SK-N-SH (cell line): Measurements from ENCODE around the gene CCNG2. TPM values are rescaled to one million over a fixed set of nuclear protein-coding genes. Genes with fewer than 3 reads are reported as not detected.

Experiments used
- CTCF ChIA-PET: fragments of 300-600, 350-600 bp; formaldehyde crosslinking; extraction: SDS; loops from one replicate; lab custom pipeline; 2021; lab: Yijun Ruan, JAX
- POLR2A ChIA-PET: fragments of 350-600 bp; sonication (Branson Sonifier 250); formaldehyde crosslinking; extraction: SDS; loops from one replicate; lab custom pipeline; 2020; ENCODE audit warnings: antibody characterized with exemption, inconsistent platforms; lab: Yijun Ruan, JAX
- DNase-seq: peaks from one replicate; pipeline ENCODE4 v3.0.0; 2012
- H2AFZ ChIP-seq: fragments of 200-600 bp; sonication (generic); 2 replicates; pipeline ENCODE4 v1.8.1; 2016; ENCODE audit warnings: antibody characterized with exemption, mild to moderate bottlenecking, low read depth
- H3F3A ChIP-seq: fragments of 200-600 bp; sonication (generic); replicated peaks from 2 replicates; pipeline ENCODE3; 2016; ENCODE audit warnings: antibody characterized with exemption, mild to moderate bottlenecking; ENCODE audit not compliant: insufficient read depth
- H3K27ac ChIP-seq, 2 experiments: fragments of 200-500 bp in 1 of 2; fragments of 200-600 bp in 1 of 2; sonication (Bioruptor generic) in 1 of 2; sonication (generic), shearing (Covaris generic) in 1 of 2; 2 replicates each; pipeline versions ENCODE4 v1.5.1 to v1.6.1; 2014 to 2016; ENCODE audit warnings: low read depth in 2 of 2, inconsistent platforms in 1 of 2, low read length in 1 of 2, mild to moderate bottlenecking in 1 of 2, mixed read lengths in 1 of 2
- H3K27me3 ChIP-seq: fragments of 200-600 bp; sonication (generic), shearing (Covaris generic); 2 replicates; pipeline ENCODE4 v1.6.1; 2016; ENCODE audit warnings: mixed run types; ENCODE audit not compliant: insufficient read depth
- H3K36me3 ChIP-seq, 2 experiments: fragments of 200-500 bp in 1 of 2; fragments of 200-600 bp in 1 of 2; sonication (Bioruptor generic) in 1 of 2; sonication (generic) in 1 of 2; replicated peaks in 1 of 2; 2 replicates each; pipeline versions ENCODE3 to v1.5.1; 2014 to 2016; ENCODE audit warnings: low read length in 1 of 2, mild to moderate bottlenecking in 1 of 2; ENCODE audit not compliant: insufficient read depth in 2 of 2, control insufficient read depth in 1 of 2
- H3K4me1 ChIP-seq, 2 experiments: fragments of 200-500 bp in 1 of 2; fragments of 200-600 bp in 1 of 2; sonication (Bioruptor generic) in 1 of 2; sonication (generic), shearing (Covaris generic) in 1 of 2; 2 replicates each; pipeline versions ENCODE4 v1.5.1 to v1.6.1; 2014 to 2016; ENCODE audit warnings: low read depth in 1 of 2, low read length in 1 of 2, mixed run types in 1 of 2; ENCODE audit not compliant: insufficient read depth in 2 of 2, control insufficient read depth in 1 of 2
- H3K4me2 ChIP-seq: fragments of 200-600 bp; sonication (generic), shearing (Covaris generic); 2 replicates; pipeline ENCODE4 v1.6.1; 2017; ENCODE audit warnings: mixed run types
- H3K4me3 ChIP-seq, 2 experiments: fragments of 200-500 bp in 1 of 2; fragments of 200-600 bp in 1 of 2; sonication (Bioruptor generic) in 1 of 2; sonication (generic), shearing (Covaris generic) in 1 of 2; 2 replicates each; pipeline versions ENCODE4 v1.5.1 to v1.8.1; 2014 to 2016; ENCODE audit warnings: low read depth in 2 of 2, inconsistent platforms in 1 of 2, low read length in 1 of 2, mild to moderate bottlenecking in 1 of 2, mixed read lengths in 1 of 2, moderate library complexity in 1 of 2
- H3K79me2 ChIP-seq: fragments of 200-600 bp; sonication (generic); 2 replicates; pipeline ENCODE4 v1.8.1; 2017; ENCODE audit warnings: mild to moderate bottlenecking; ENCODE audit not compliant: insufficient read depth
- H3K9ac ChIP-seq: fragments of 200-600 bp; sonication (generic); 2 replicates; pipeline ENCODE4 v1.6.1; 2017; ENCODE audit warnings: mixed run types
- H3K9me2 ChIP-seq: fragments of 200-600 bp; sonication (generic); 2 replicates; pipeline ENCODE4 v1.6.1; 2017; ENCODE audit warnings: mixed run types
- H3K9me3 ChIP-seq: fragments of 200-600 bp; sonication (generic); 2 replicates; pipeline ENCODE4 v1.6.1; 2017; ENCODE audit warnings: mixed run types, mild to moderate bottlenecking, moderate library complexity
- H4K20me1 ChIP-seq: fragments of 200-600 bp; sonication (generic); 2 replicates; pipeline ENCODE4 v1.6.1; 2017; ENCODE audit warnings: mild to moderate bottlenecking, mixed run types; ENCODE audit not compliant: insufficient read depth
- CTCF ChIP-seq: fragments of 200-600 bp; sonication (generic); IDR thresholded peaks from 2 replicates; pipeline ENCODE4 v1.6.1; 2017; ENCODE audit warnings: antibody characterized with exemption, mild to moderate bottlenecking, moderate library complexity
- ELF1 ChIP-seq: IDR thresholded peaks from 2 replicates; pipeline ENCODE4 v1.4.0; 2012
- EP300 ChIP-seq, 2 experiments: IDR thresholded peaks; 2 replicates each; pipeline versions ENCODE4 v1.4.0 to v1.6.1; 2012; ENCODE audit warnings: borderline replicate concordance in 1 of 2, low read depth in 1 of 2, low read length in 1 of 2
- EZH2phosphoT487 ChIP-seq: fragments of 200-600 bp; sonication (generic); IDR thresholded peaks from 2 replicates; pipeline ENCODE4 v1.6.1; 2017; ENCODE audit warnings: low read depth, mixed run types, mild to moderate bottlenecking, antibody characterized with exemption, moderate library complexity, borderline replicate concordance
- FOSL2 ChIP-seq: IDR thresholded peaks from 2 replicates; pipeline ENCODE4 v1.4.0; 2012; ENCODE audit warnings: low read depth, mild to moderate bottlenecking, moderate library complexity, borderline replicate concordance
- FOXJ3 ChIP-seq: sonication (generic); formaldehyde crosslinking; IDR thresholded peaks from 2 replicates; pipeline ENCODE4 v1.5.1; 2020; ENCODE audit warnings: mild to moderate bottlenecking, missing genetic modification reagents
- FOXM1 ChIP-seq: IDR thresholded peaks from 2 replicates; pipeline ENCODE4 v1.4.0; 2012; ENCODE audit warnings: low read depth, mild to moderate bottlenecking
- GATA2 ChIP-seq: sonication (generic); formaldehyde crosslinking; IDR thresholded peaks from 2 replicates; pipeline ENCODE4 v1.5.0; 2020; ENCODE audit warnings: mild to moderate bottlenecking, missing genetic modification reagents
- IRF3 ChIP-seq: fragments of 150-350 bp; IDR thresholded peaks from 2 replicates; pipeline ENCODE4 v1.6.1; 2016; ENCODE audit warnings: mild to moderate bottlenecking, low read depth, low read length
- JUND ChIP-seq: IDR thresholded peaks from 2 replicates; pipeline ENCODE4 v1.4.0; 2012
- NFIC ChIP-seq: IDR thresholded peaks from 2 replicates; pipeline ENCODE4 v1.4.0; 2012; ENCODE audit warnings: borderline replicate concordance
- RAD21 ChIP-seq: IDR thresholded peaks from 2 replicates; pipeline ENCODE4 v1.6.1; 2012; ENCODE audit warnings: mild to moderate bottlenecking, low read length
- SIN3A ChIP-seq: IDR thresholded peaks from 2 replicates; pipeline ENCODE4 v1.6.1; 2012; ENCODE audit warnings: low read depth, mild to moderate bottlenecking, low read length, moderate library complexity, borderline replicate concordance
- SMC3 ChIP-seq: IDR thresholded peaks from 2 replicates; pipeline ENCODE4 v1.6.1; 2012; ENCODE audit warnings: low read depth, low read length, improper control_type of control experiment
- TAF1 ChIP-seq: IDR thresholded peaks from 2 replicates; pipeline ENCODE4 v1.6.1; 2012; ENCODE audit warnings: low read depth, mild to moderate bottlenecking, low read length, moderate library complexity, borderline replicate concordance
- TCF12 ChIP-seq: IDR thresholded peaks from 2 replicates; pipeline ENCODE4 v1.4.0; 2012
- TEAD4 ChIP-seq: IDR thresholded peaks from 2 replicates; pipeline ENCODE4 v1.4.0; 2012; ENCODE audit warnings: mild to moderate bottlenecking, borderline replicate concordance; ENCODE audit not compliant: insufficient read depth
- YY1 ChIP-seq: IDR thresholded peaks from 2 replicates; pipeline ENCODE4 v1.4.0; 2012; ENCODE audit warnings: low read depth, mild to moderate bottlenecking
- ZBTB33 ChIP-seq: IDR thresholded peaks from 2 replicates; pipeline ENCODE4 v1.4.0; 2012; ENCODE audit warnings: low read depth, borderline replicate concordance
- whole genome bisulfite sequencing: methylation state at CpG from one replicate; pipeline ENCODE4 v1.1.6; 2017; ENCODE audit warnings: low lambda C conversion rate; 5-methylcytosine and 5-hydroxymethylcytosine counted together
- polyA plus RNA-seq, 3 experiments: library from polyadenylated mRNA; depleted of rRNA; stranded (reverse); fragments of >200 nt; gene quantifications; 2 replicates each; pipeline ENCODE4 v1.2.3, GENCODE V29; 2012

The CCNG2 gene
- polyA plus RNA-seq, 1 of the 3 experiments (the other 2 are of a cell fraction): 8.9 TPM

- Histone ChIP-seq H3K9me2 (no peaks in the 10 kb centered on the region), H3K4me2 (no peak overlapping the region), H3K9me3 (no peaks in the 10 kb centered on the region), H3K36me3 (no peaks in the 10 kb centered on the region), H3K9ac (no peak overlapping the region), H3K4me3 (no peak overlapping the region), H3K4me1 (no peaks in the 10 kb centered on the region), H3F3A (no peaks in the 10 kb centered on the region), H3K79me2 (no peaks in the 10 kb centered on the region), H2AFZ (no peak overlapping the region), H3K27me3 (no peaks in the 10 kb centered on the region; the same call in 1 of the 2 replicates), H3K27ac (no peak overlapping the region), H4K20me1 (no peaks in the 10 kb centered on the region)
- WGBS: 13% methylated on average over 1 of the region's 1 CpG
- CTCF ChIA-PET: interaction anchor here (0.7 to 3.6 kb wide), 2 partner anchors 13 to 23 kb away, joined by 3 to 19 read pairs; no protein-coding TSS in a partner anchor
- POLR2A ChIA-PET: no interaction called here
- DNase-seq: no peak
- no peak for TF ChIP-seq SIN3A
- no peak for TF ChIP-seq TEAD4
- no peak for TF ChIP-seq ELF1
- no peak for TF ChIP-seq GATA2 (CRISPR knock-in tag)
- no peak for TF ChIP-seq NFIC
- no peak for TF ChIP-seq RAD21
- no peak for TF ChIP-seq CTCF
- TF ChIP-seq IRF3: no peak
- TF ChIP-seq JUND: no peak
- TF ChIP-seq SMC3: no peak
- no peak for TF ChIP-seq FOSL2
- TF ChIP-seq FOXJ3: no peak
- no peak for TF ChIP-seq YY1
- TF ChIP-seq TAF1: no peak
- TF ChIP-seq TCF12: no peak
- TF ChIP-seq ZBTB33: no peak
- no peak for TF ChIP-seq EZH2phosphoT487
- no peak for TF ChIP-seq FOXM1
- TF ChIP-seq EP300 (IDR thresholded peaks at IDR 0.05; ENCODE audit: borderline replicate concordance in 1 of 2, low read depth in 1 of 2, low read length in 1 of 2): no peak
Observed at GRCh38 chr4:77217526-77217925, 60.5 kb downstream of the CCNG2 start.
